Activated CD4-positive, alpha-beta memory T cell treated with anti-CD3 and anti-CD28 coated beads, Interleukin-2, amount 10 ng/mL, durations not matched to agents 7 days and 5 days (primary cell): ENCODE results near the gene NEDD4L. TPM values are rescaled to one million over a fixed set of nuclear protein-coding genes. Genes with fewer than 3 reads are reported as not detected.

Source experiments
- CTCF ChIA-PET: fragments of 350-600 bp; sonication (Branson Sonifier 250); formaldehyde crosslinking; loops from one replicate; lab custom pipeline; 2021; ENCODE audit warnings: antibody characterized with exemption, inconsistent platforms; lab: Charles Lee
- POLR2A ChIA-PET: fragments of 350-600 bp; sonication (Branson Sonifier 250); formaldehyde crosslinking; loops from one replicate; lab custom pipeline; 2021; ENCODE audit warnings: antibody characterized with exemption; lab: Charles Lee
- DNase-seq: peaks from one replicate; pipeline ENCODE4 v3.0.0-alpha.2; 2020
- H3K27ac Mint-ChIP-seq: one replicate; pipeline ENCODE4 v1.8.0; 2021; ENCODE audit warnings: mild to moderate bottlenecking, mixed read lengths
- H3K27me3 Mint-ChIP-seq: one replicate; pipeline ENCODE4 v1.8.0; 2021; ENCODE audit warnings: mixed read lengths
- H3K36me3 Mint-ChIP-seq: one replicate; pipeline ENCODE4 v1.8.0; 2021; ENCODE audit warnings: low read depth, mixed read lengths
- H3K4me1 Mint-ChIP-seq: one replicate; pipeline ENCODE4 v1.8.0; 2021; ENCODE audit warnings: mixed read lengths
- H3K4me3 Mint-ChIP-seq: one replicate; pipeline ENCODE4 v1.8.0; 2021; ENCODE audit warnings: mild to moderate bottlenecking, mixed read lengths
- H3K9me3 Mint-ChIP-seq: one replicate; pipeline ENCODE4 v1.8.0; 2021; ENCODE audit warnings: mixed read lengths
- total RNA-seq, 2 experiments: library from RNA; stranded (reverse); gene quantifications; one replicate each; pipeline ENCODE4 v1.2.3, GENCODE V29; 2021

NEDD4L gene
- total RNA-seq, 2 experiments from 2014 or later: 4.6 to 5.8 TPM

DNA sequence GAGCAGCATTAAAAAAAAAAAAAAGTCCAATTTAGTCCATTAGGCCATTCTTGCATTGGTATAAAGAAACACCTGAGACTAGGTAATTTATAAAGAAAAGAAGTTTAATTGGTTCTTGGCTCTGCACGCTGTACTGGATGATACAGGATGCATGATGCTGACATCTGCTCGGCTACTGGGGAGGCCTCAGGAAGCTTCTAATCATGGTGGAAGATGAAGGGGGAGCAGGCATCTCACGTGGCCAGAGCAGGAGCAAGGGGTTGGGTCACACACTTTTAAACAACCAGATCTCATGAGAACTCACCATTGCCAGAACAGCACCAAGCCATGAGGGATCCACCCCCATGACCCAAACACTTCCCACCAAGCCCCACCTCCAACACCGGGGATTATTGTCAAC is 100.1 kb downstream of the NEDD4L start:
- peaks cover 2% of the 10 kb centered on the region for H3K27me3 Mint-ChIP-seq
- H3K4me3 Mint-ChIP-seq: no peak overlapping the region
- H3K36me3 Mint-ChIP-seq: no peaks in the 10 kb centered on the region
- no peak overlapping the region for H3K27ac Mint-ChIP-seq
- no peak for DNase-seq
- ChIA-PET CTCF (no interaction called here), POLR2A (no interaction called here)
- no peaks in the 10 kb centered on the region for H3K9me3 Mint-ChIP-seq
- peaks cover 2% of the 10 kb centered on the region for H3K4me1 Mint-ChIP-seq

GRCh38 chr18:58144671-58145285 is 100.8 kb downstream of the NEDD4L start:
- no peak for DNase-seq
- ChIA-PET POLR2A (no interaction called here), CTCF (interaction anchor here (1.2 kb wide), 1 partner anchor 23 kb away, joined by 3 read pairs; no protein-coding TSS in a partner anchor)
- no peaks in the 10 kb centered on the region for H3K9me3 Mint-ChIP-seq
- no peaks in the 10 kb centered on the region for H3K36me3 Mint-ChIP-seq
- H3K4me3 Mint-ChIP-seq: no peak overlapping the region
- no peaks in the 10 kb centered on the region for H3K4me1 Mint-ChIP-seq
- H3K27ac Mint-ChIP-seq: no peak overlapping the region
- no peaks in the 10 kb centered on the region for H3K27me3 Mint-ChIP-seq

GRCh38 chr18:58146099-58146498 is 102.1 kb downstream of the NEDD4L start:
- no peak overlapping the region for H3K27ac Mint-ChIP-seq
- DNase-seq: no peak
- H3K36me3 Mint-ChIP-seq: no peaks in the 10 kb centered on the region
- no peaks in the 10 kb centered on the region for H3K27me3 Mint-ChIP-seq
- CTCF ChIA-PET: interaction anchor here (1.7 kb wide), 1 partner anchor 9 kb away, joined by 9 read pairs; no protein-coding TSS in a partner anchor
- H3K4me3 Mint-ChIP-seq: no peak overlapping the region
- no peaks in the 10 kb centered on the region for H3K9me3 Mint-ChIP-seq
- POLR2A ChIA-PET: no interaction called here
- no peaks in the 10 kb centered on the region for H3K4me1 Mint-ChIP-seq

GRCh38 chr18:58148954-58149471 is 105.0 kb downstream of the NEDD4L start:
- DNase-seq: no peak
- POLR2A ChIA-PET: no interaction called here
- Mint-ChIP-seq H3K4me3 (no peak overlapping the region), H3K27me3 (peaks cover 2% of the 10 kb centered on the region), H3K4me1 (no peaks in the 10 kb centered on the region), H3K9me3 (no peaks in the 10 kb centered on the region), H3K36me3 (no peaks in the 10 kb centered on the region), H3K27ac (no peak overlapping the region)
- CTCF ChIA-PET: interaction anchor here (0.6 kb wide), 1 partner anchor 472 kb away, joined by 3 read pairs; no protein-coding TSS in a partner anchor

- Mint-ChIP-seq H3K9me3 (no peaks in the 10 kb centered on the region), H3K4me3 (no peak overlapping the region), H3K36me3 (no peaks in the 10 kb centered on the region), H3K4me1 (no peaks in the 10 kb centered on the region), H3K27ac (no peak overlapping the region), H3K27me3 (peaks cover 5% of the 10 kb centered on the region)
- no peak for DNase-seq
- ChIA-PET POLR2A (no interaction called here), CTCF (no interaction called here)
These were observed 106.7 kb downstream of the NEDD4L start for GRCh38 chr18:58150772-58151171.

- H3K27me3 Mint-ChIP-seq: peaks cover 6% of the 10 kb centered on the region
- no peak overlapping the region for H3K4me3 Mint-ChIP-seq
- H3K27ac Mint-ChIP-seq: no peak overlapping the region
- ChIA-PET POLR2A (no interaction called here), CTCF (no interaction called here)
- no peaks in the 10 kb centered on the region for H3K4me1 Mint-ChIP-seq
- H3K9me3 Mint-ChIP-seq: no peaks in the 10 kb centered on the region
- H3K36me3 Mint-ChIP-seq: no peaks in the 10 kb centered on the region
- DNase-seq: no peak
These were observed 108.2 kb downstream of the NEDD4L start for GRCh38 chr18:58152216-58152615.

GRCh38 chr18:58152891-58153290 is 108.9 kb downstream of the NEDD4L start:
- Mint-ChIP-seq H3K27me3 (peaks cover 7% of the 10 kb centered on the region), H3K36me3 (no peaks in the 10 kb centered on the region), H3K9me3 (no peaks in the 10 kb centered on the region), H3K27ac (no peak overlapping the region), H3K4me3 (no peak overlapping the region), H3K4me1 (no peaks in the 10 kb centered on the region)
- DNase-seq: no peak
- POLR2A ChIA-PET: no interaction called here
- CTCF ChIA-PET: no interaction called here

DNA sequence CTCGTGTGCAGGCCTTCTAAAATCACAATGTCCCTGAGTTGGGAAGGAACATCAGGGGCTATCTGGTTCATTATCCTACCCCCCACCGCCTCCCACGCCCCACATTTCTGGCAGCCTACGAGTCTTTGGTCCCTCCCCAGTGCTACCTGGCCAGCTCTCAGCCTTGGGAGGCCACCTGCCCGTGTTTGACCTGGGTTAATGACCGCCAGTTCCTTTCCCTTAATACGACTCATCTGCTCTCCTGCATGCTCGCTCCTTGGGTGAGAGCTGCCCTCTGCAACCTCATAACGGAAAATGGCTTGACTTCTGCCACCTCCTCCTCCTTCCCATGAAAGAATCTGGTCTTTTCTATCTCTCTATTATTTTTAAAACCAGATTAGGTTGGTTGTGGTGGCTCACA is 112.5 kb downstream of the NEDD4L start:
- Mint-ChIP-seq H3K9me3 (no peaks in the 10 kb centered on the region), H3K36me3 (no peaks in the 10 kb centered on the region), H3K27ac (no peak overlapping the region), H3K4me3 (no peak overlapping the region), H3K27me3 (peaks cover 10% of the 10 kb centered on the region), H3K4me1 (no peaks in the 10 kb centered on the region)
- ChIA-PET POLR2A (no interaction called here), CTCF (no interaction called here)
- DNase-seq: no peak

DNA sequence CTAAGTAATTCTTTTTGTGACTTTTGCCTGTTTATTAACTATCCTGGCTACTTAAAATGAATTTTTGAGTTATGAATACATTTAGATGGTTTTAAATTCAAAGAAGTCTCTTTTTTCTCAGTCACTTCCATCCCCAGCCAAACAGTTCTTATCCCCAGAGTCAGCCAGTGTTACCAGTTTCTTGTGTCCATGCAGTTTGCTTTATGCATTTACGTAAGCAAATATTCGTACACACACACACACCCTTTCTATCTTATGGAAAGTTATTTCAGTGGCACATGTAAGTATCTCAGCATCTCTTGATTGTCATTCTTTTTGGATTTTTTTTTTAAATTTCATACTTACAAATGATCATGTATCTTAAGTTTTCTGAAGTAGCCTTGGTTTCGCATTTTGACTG is 113.2 kb downstream of the NEDD4L start:
- ChIA-PET CTCF (no interaction called here), POLR2A (no interaction called here)
- Mint-ChIP-seq H3K9me3 (no peaks in the 10 kb centered on the region), H3K4me3 (no peak overlapping the region), H3K27me3 (peaks cover 14% of the 10 kb centered on the region), H3K27ac (no peak overlapping the region), H3K4me1 (no peaks in the 10 kb centered on the region), H3K36me3 (no peaks in the 10 kb centered on the region)
- no peak for DNase-seq

GRCh38 chr18:58158008-58158407 is 114.0 kb downstream of the NEDD4L start:
- no peaks in the 10 kb centered on the region for H3K4me1 Mint-ChIP-seq
- no peaks in the 10 kb centered on the region for H3K36me3 Mint-ChIP-seq
- H3K9me3 Mint-ChIP-seq: no peaks in the 10 kb centered on the region
- POLR2A ChIA-PET: no interaction called here
- H3K27me3 Mint-ChIP-seq: peaks cover 16% of the 10 kb centered on the region
- DNase-seq: no peak
- CTCF ChIA-PET: no interaction called here
- H3K4me3 Mint-ChIP-seq: no peak overlapping the region
- no peak overlapping the region for H3K27ac Mint-ChIP-seq

DNA sequence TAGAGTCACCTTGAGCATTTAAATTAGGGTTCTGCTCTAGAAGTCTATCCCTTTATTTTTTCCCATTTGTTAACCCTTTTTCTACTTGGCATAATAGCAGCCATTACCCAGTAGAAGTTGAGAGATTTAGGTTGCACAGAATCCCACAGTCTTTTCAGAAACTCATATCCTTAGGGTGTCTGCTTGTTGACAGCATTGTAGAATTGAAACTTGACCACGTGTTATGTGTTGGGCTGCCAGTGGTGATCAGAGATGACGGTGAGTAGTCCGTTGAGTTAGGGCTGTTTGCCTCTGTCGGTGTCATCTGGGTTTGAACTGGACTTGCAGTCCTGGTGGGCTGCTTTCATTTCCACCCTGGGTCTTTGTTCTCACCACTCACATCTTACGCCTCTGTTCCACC is 114.4 kb downstream of the NEDD4L start:
- DNase-seq: no peak
- Mint-ChIP-seq H3K36me3 (no peaks in the 10 kb centered on the region), H3K4me1 (no peaks in the 10 kb centered on the region), H3K4me3 (no peak overlapping the region), H3K27ac (no peak overlapping the region), H3K9me3 (no peaks in the 10 kb centered on the region), H3K27me3 (peaks cover 16% of the 10 kb centered on the region)
- CTCF ChIA-PET: no interaction called here
- POLR2A ChIA-PET: no interaction called here

- H3K27ac Mint-ChIP-seq: no peak overlapping the region
- DNase-seq: no peak
- H3K9me3 Mint-ChIP-seq: no peaks in the 10 kb centered on the region
- no peak overlapping the region for H3K4me3 Mint-ChIP-seq
- H3K27me3 Mint-ChIP-seq: peaks cover 18% of the 10 kb centered on the region
- ChIA-PET CTCF (no interaction called here), POLR2A (no interaction called here)
- H3K36me3 Mint-ChIP-seq: no peaks in the 10 kb centered on the region
- no peaks in the 10 kb centered on the region for H3K4me1 Mint-ChIP-seq
These were observed 117.6 kb downstream of the NEDD4L start for GRCh38 chr18:58161659-58162058.

- no peak overlapping the region for H3K27ac Mint-ChIP-seq
- no peak overlapping the region for H3K4me3 Mint-ChIP-seq
- no peaks in the 10 kb centered on the region for H3K9me3 Mint-ChIP-seq
- ChIA-PET POLR2A (no interaction called here), CTCF (no interaction called here)
- peaks cover 18% of the 10 kb centered on the region for H3K27me3 Mint-ChIP-seq
- H3K36me3 Mint-ChIP-seq: no peaks in the 10 kb centered on the region
- H3K4me1 Mint-ChIP-seq: no peaks in the 10 kb centered on the region
- no peak for DNase-seq
These were observed 118.1 kb downstream of the NEDD4L start for GRCh38 chr18:58162127-58162526.

GRCh38 chr18:58163004-58163590 is 119.1 kb downstream of the NEDD4L start:
- ChIA-PET POLR2A (no interaction called here), CTCF (no interaction called here)
- no peaks in the 10 kb centered on the region for H3K9me3 Mint-ChIP-seq
- H3K27ac Mint-ChIP-seq: no peak overlapping the region
- H3K27me3 Mint-ChIP-seq: peaks cover 16% of the 10 kb centered on the region
- no peaks in the 10 kb centered on the region for H3K36me3 Mint-ChIP-seq
- DNase-seq: no peak
- H3K4me3 Mint-ChIP-seq: no peak overlapping the region
- no peaks in the 10 kb centered on the region for H3K4me1 Mint-ChIP-seq
